ENCODE results near the gene RAB6A. TPM values are rescaled to one million over a fixed set of nuclear protein-coding genes. Genes with fewer than 3 reads are reported as not detected.

Gene RAB6A
- total RNA-seq, 2 experiments from 2014 or later: 85.3 to 94.2 TPM

- Mint-ChIP-seq H3K9me3 (ENCODE audit: low read depth) (no peaks in the 10 kb centered on the region), H3K4me3 (no peak overlapping the region), H3K36me3 (peaks cover 7% of the 10 kb centered on the region), H3K27ac (no peak overlapping the region), H3K27me3 (no peaks in the 10 kb centered on the region), H3K4me1 (no peaks in the 10 kb centered on the region)
- CTCF ChIA-PET: interaction anchor here (2.8 kb wide), 1 partner anchor 11 kb away, joined by 16 read pairs; no protein-coding TSS in a partner anchor
- ATAC-seq: no peak
- DNase-seq: no peak
Observed at GRCh38 chr11:73671701-73672100, 89.2 kb downstream of the RAB6A start.

- no peak overlapping the region for H3K4me3 Mint-ChIP-seq
- no peaks in the 10 kb centered on the region for H3K4me1 Mint-ChIP-seq
- peaks cover 5% of the 10 kb centered on the region for H3K36me3 Mint-ChIP-seq
- no peaks in the 10 kb centered on the region for H3K27me3 Mint-ChIP-seq
- CTCF ChIA-PET: interaction anchor here (2.8 kb wide), 1 partner anchor 10 kb away, joined by 16 read pairs; no protein-coding TSS in a partner anchor
- no peak for ATAC-seq
- no peak overlapping the region for H3K27ac Mint-ChIP-seq
- DNase-seq: no peak
- H3K9me3 Mint-ChIP-seq (ENCODE audit: low read depth): no peaks in the 10 kb centered on the region
Observed at GRCh38 chr11:73670808-73671207, 90.1 kb downstream of the RAB6A start.

DNA sequence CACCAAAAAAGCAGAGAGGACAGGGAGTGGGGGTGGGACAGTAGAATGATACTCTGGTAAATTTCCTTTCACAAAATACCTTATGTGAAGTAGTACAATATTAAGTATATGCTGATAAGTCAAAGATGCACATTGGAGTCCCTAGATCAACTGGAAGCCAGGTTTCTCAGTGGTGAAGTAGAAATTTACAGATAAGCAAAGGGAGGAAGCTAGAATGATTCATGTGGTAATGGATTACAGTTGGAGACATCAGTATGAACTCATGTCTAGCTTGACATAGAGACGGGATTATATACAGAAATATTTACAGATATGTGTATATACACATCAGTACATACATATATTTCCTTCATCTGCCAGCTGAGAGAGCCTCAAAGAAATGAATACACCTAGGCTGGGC, 93.0 kb downstream of the RAB6A start:
- no peaks in the 10 kb centered on the region for H3K27me3 Mint-ChIP-seq

DNA sequence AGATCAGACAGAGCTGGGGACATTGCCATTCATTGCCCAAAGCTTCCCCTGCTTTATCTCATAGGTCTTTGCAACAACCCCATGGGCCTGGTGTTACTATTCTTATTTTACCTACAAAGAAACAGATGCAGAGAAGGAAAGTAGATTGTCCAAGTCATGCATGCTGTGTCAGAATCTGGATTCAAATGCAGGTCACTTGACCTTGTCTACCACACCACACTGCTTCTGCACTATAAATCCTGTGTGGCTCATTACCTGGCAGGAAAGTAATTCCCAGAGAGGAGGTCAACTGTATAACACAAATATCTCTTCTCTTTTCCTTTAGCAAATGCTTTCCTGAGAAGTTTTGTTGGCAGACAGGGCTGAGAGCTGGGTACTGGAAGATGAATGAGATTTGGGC, 96.0 kb downstream of the RAB6A start:
- Mint-ChIP-seq H3K9me3 (ENCODE audit: low read depth) (no peaks in the 10 kb centered on the region), H3K4me1 (peaks cover 3% of the 10 kb centered on the region), H3K27ac (no peak overlapping the region), H3K27me3 (no peaks in the 10 kb centered on the region), H3K36me3 (peaks cover 1% of the 10 kb centered on the region), H3K4me3 (no peak overlapping the region)
- CTCF ChIA-PET: interaction anchor here (2.7 kb wide), 1 partner anchor 39 kb away, joined by 9 read pairs; no protein-coding TSS in a partner anchor
- DNase-seq (no peak), ATAC-seq (no peak)

More for the DNA sequence above, 93.0 kb downstream of the RAB6A start:
- H3K27ac Mint-ChIP-seq: no peak overlapping the region
- H3K9me3 Mint-ChIP-seq (ENCODE audit: low read depth): no peaks in the 10 kb centered on the region
- H3K4me3 Mint-ChIP-seq: no peak overlapping the region
- no peaks in the 10 kb centered on the region for H3K4me1 Mint-ChIP-seq
- DNase-seq (no peak), ATAC-seq (no peak)
- CTCF ChIA-PET: interaction anchor here (0.9 kb wide), 1 partner anchor 42 kb away, joined by 3 read pairs; no protein-coding TSS in a partner anchor
- H3K36me3 Mint-ChIP-seq: peaks cover 1% of the 10 kb centered on the region

DNA sequence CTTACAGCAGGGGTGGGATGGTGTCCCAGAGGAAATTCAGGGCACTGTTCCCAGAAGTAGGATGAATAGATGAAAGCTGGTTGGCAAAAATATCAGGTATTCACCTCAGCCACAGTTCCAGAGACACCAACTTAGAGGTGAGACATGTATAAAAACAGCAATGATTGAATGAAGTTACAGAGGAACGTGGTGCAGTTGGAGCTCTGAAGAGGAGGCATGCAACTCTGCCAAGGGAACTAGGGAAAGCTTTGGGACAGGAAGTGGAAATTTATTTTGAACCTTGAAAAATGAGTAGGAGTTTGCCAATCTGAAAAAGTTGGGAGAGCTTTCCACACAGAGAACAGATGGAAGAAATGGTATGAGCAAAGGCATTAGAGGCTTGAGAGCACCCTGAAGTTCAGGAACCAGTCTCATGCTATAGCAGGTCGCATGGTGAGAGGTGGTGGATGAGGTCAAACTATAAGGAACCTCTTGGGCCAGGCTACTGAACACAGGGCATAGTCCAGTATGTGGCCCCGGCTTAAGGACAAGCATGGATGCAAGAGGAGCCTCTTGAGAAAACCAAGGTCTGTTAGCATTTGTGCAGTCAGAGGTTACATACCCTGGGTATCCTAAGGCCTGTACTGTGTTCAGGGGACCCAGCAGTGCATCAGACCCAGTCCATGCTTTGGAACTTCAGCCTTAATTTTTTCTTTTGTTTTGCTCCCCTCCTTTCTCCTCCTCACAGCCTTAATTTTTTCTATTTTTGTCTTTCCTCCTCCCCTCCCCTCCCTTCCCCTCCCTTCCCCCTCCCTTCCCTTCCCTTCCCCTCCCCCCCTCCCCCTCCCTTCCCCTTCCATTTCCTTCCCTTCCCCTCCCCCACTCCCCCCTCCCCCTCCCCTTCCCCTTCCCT, 97.0 kb downstream of the RAB6A start:
- H3K27me3 Mint-ChIP-seq: no peaks in the 10 kb centered on the region
- no peaks in the 10 kb centered on the region for H3K9me3 Mint-ChIP-seq (ENCODE audit: low read depth)
- no peak overlapping the region for H3K27ac Mint-ChIP-seq
- H3K4me1 Mint-ChIP-seq: peaks cover 3% of the 10 kb centered on the region
- H3K4me3 Mint-ChIP-seq: no peak overlapping the region
- CTCF ChIA-PET: interaction anchor here (2.7 to 6.0 kb wide), 2 partner anchors 38 to 312 kb away, joined by 9 to 66 read pairs; no protein-coding TSS in a partner anchor
- no peaks in the 10 kb centered on the region for H3K36me3 Mint-ChIP-seq
- DNase-seq (no peak), ATAC-seq (no peak)

DNA sequence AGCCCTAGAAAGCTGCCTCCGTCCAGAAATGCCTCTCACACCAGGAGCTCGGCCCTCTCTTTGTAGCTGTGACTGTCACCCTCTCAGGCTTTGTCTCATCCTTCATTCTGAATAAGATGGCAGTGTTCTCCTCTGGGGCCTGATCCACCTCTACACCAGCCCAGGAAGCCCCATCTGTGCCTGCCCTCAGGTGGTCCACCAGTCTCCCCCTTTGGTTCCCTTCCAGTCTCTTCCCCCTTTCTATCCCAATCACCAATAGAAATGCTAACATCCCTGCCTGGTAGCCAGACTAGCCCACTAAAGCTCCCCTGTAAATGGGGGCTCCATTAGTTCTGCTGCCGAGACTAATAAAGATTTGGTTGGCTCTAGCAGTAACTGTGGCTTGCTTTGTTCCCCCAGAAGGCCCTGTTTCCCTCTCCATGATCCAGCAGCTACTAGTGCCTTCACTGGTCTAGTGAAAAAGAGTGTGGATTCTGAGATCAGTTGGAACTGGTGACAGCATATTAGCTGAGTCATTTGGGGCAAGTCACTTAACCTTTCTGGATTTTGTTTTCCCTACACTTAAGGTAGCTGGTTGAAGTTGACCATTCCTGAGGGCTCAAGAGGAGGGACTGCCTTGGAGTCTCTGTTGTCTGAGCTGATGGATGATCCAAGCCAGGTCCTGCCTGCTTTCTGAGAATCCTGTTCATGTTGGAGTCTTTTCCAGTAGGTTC, 98.3 kb downstream of the RAB6A start:
- ATAC-seq (no peak), DNase-seq (no peak)
- no peaks in the 10 kb centered on the region for H3K36me3 Mint-ChIP-seq
- H3K9me3 Mint-ChIP-seq (ENCODE audit: low read depth): no peaks in the 10 kb centered on the region
- peaks cover 3% of the 10 kb centered on the region for H3K4me1 Mint-ChIP-seq
- no peak overlapping the region for H3K4me3 Mint-ChIP-seq
- CTCF ChIA-PET: interaction anchor here (0.8 to 6.1 kb wide), 10 partner anchors 8 to 311 kb away, joined by 3 to 136 read pairs (median 10); partner anchors contain the start of gene PLEKHB1
- no peaks in the 10 kb centered on the region for H3K27me3 Mint-ChIP-seq
- no peak overlapping the region for H3K27ac Mint-ChIP-seq

GRCh38 chr11:73661035-73661628, 99.7 kb downstream of the RAB6A start:
- Mint-ChIP-seq H3K36me3 (no peaks in the 10 kb centered on the region), H3K27me3 (no peaks in the 10 kb centered on the region), H3K4me3 (no peak overlapping the region), H3K4me1 (peaks cover 3% of the 10 kb centered on the region), H3K9me3 (ENCODE audit: low read depth) (no peaks in the 10 kb centered on the region), H3K27ac (no peak overlapping the region)
- CTCF ChIA-PET: interaction anchor here (0.7 to 6.1 kb wide), 34 partner anchors 10 to 378 kb away, joined by 3 to 136 read pairs (median 4); partner anchors contain the start of gene PLEKHB1
- DNase-seq (peak; percentile 87), ATAC-seq (peak; percentile 93)

- Mint-ChIP-seq H3K9me3 (ENCODE audit: low read depth) (no peaks in the 10 kb centered on the region), H3K4me3 (no peak overlapping the region)
- no peak for DNase-seq
Observed at GRCh38 chr11:73660497-73661034, 100.3 kb downstream of the RAB6A start.

GRCh38 chr11:73659961-73660360, 100.9 kb downstream of the RAB6A start:
- Mint-ChIP-seq H3K27me3 (no peaks in the 10 kb centered on the region), H3K4me1 (peaks cover 3% of the 10 kb centered on the region), H3K9me3 (ENCODE audit: low read depth) (no peaks in the 10 kb centered on the region), H3K36me3 (no peaks in the 10 kb centered on the region), H3K27ac (no peak overlapping the region), H3K4me3 (no peak overlapping the region)
- ATAC-seq: no peak
- CTCF ChIA-PET: interaction anchor here (0.9 to 6.1 kb wide), 21 partner anchors 11 to 353 kb away, joined by 3 to 136 read pairs (median 4); partner anchors contain the start of gene PLEKHB1
- DNase-seq: no peak

More at GRCh38 chr11:73660497-73661034, 100.3 kb downstream of the RAB6A start:
- Mint-ChIP-seq H3K4me1 (peaks cover 3% of the 10 kb centered on the region), H3K27me3 (no peaks in the 10 kb centered on the region), H3K27ac (no peak overlapping the region), H3K36me3 (no peaks in the 10 kb centered on the region)
- CTCF ChIA-PET: interaction anchor here (0.8 to 6.1 kb wide), 26 partner anchors 10 to 354 kb away, joined by 3 to 136 read pairs (median 4); partner anchors contain the start of gene PLEKHB1
- ATAC-seq: no peak

DNA sequence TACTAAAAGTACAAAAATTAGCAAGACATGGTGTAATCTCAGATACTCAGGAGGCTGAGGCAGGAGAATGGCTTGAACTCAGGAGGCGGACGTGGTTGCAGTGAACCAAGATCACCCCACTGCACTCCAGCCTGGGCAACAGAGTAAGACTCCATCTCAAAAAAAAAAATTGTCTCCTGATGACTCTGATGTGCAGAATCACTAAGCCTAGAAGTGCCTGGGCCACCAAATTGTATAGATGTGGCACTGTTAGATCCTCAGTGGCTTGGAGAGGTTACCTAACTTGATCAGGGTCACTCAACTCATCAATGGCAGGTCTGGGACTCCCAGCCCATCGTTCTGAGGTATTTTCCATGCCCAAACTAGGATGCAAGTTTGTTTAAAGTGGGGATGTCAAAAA, 103.9 kb downstream of the RAB6A start:
- no peak for DNase-seq
- H3K4me1 Mint-ChIP-seq: peaks cover 3% of the 10 kb centered on the region
- CTCF ChIA-PET: interaction anchor here (6.1 kb wide), 1 partner anchor 30 kb away, joined by 136 read pairs; no protein-coding TSS in a partner anchor
- H3K27me3 Mint-ChIP-seq: no peaks in the 10 kb centered on the region
- H3K9me3 Mint-ChIP-seq (ENCODE audit: low read depth): no peaks in the 10 kb centered on the region
- ATAC-seq: no peak
- H3K4me3 Mint-ChIP-seq: no peak overlapping the region
- no peaks in the 10 kb centered on the region for H3K36me3 Mint-ChIP-seq
- no peak overlapping the region for H3K27ac Mint-ChIP-seq

DNA sequence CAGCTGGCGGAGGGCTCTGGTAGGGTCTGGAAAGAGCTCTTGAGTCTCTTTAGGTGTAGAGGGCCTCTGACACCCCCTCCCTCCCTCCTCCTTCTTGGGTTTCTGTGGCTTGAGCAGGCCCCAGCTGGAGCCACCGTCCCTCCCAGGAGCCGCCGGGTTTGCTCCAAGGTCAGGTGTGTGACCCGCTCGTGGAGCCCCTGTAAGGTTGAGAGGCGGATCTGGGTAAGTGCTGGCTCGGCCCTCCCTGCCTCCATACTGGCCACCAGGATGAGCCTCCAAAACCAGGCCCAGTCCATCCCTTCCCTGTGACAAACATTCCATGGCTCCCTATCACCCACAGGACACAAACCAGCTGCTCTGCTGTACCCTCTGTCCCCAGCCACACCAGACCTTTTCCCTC, 105.2 kb downstream of the RAB6A start:
- no peaks in the 10 kb centered on the region for H3K4me1 Mint-ChIP-seq
- H3K9me3 Mint-ChIP-seq (ENCODE audit: low read depth): no peaks in the 10 kb centered on the region
- ATAC-seq (no peak), DNase-seq (no peak)
- no peak overlapping the region for H3K4me3 Mint-ChIP-seq
- no peaks in the 10 kb centered on the region for H3K36me3 Mint-ChIP-seq
- no peak overlapping the region for H3K27ac Mint-ChIP-seq
- no peaks in the 10 kb centered on the region for H3K27me3 Mint-ChIP-seq
- CTCF ChIA-PET: no interaction called here

GRCh38 chr11:73654482-73655021, 106.3 kb downstream of the RAB6A start:
- no peaks in the 10 kb centered on the region for H3K9me3 Mint-ChIP-seq (ENCODE audit: low read depth)
- ATAC-seq (no peak), DNase-seq (no peak)
- CTCF ChIA-PET: interaction anchor here (2.3 kb wide), 1 partner anchor 303 kb away, joined by 7 read pairs; no protein-coding TSS in a partner anchor
- H3K27ac Mint-ChIP-seq: no peak overlapping the region
- no peaks in the 10 kb centered on the region for H3K4me1 Mint-ChIP-seq
- H3K4me3 Mint-ChIP-seq: no peak overlapping the region
- H3K27me3 Mint-ChIP-seq: no peaks in the 10 kb centered on the region
- H3K36me3 Mint-ChIP-seq: no peaks in the 10 kb centered on the region
